ENCODE measurements around the gene ITCH.

DNA sequence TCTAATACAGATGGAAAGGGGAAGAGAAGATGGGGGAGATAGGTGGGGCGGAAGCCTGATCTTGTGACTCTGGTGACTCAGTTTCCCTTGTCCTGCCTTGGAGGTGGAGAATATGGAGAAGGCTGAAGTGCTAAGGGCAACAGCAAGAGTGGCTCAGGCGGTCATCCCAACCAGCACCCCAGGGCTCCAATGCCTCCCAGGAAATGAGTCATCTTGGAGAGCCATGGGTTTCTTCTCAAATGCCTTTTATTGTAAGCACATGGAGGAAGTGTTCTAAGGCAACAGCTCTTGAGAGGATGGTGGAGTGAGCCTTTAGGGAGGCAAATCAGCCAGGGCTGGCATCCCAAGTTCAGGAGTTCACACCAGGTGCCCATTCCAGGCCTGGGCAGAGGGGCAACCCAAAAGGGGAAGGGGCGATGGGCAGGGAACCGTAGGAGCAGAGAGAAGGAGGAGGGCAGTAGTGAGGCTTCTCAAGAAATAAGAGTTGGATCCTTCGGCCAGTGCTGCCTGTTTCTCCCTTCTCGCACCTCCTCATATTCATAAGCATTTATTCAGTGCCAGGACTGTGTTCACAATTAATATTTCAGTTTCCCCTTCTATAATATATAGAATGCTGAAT is 46.8 kb upstream of the ITCH start:
- TF ChIP-seq POLR2A (IDR thresholded peaks at IDR 0.05; ENCODE audit: low read depth) (no peak), EP300 (IDR thresholded peaks at IDR 0.05) (no peak)
- TF ChIP-seq, protein P1, sequence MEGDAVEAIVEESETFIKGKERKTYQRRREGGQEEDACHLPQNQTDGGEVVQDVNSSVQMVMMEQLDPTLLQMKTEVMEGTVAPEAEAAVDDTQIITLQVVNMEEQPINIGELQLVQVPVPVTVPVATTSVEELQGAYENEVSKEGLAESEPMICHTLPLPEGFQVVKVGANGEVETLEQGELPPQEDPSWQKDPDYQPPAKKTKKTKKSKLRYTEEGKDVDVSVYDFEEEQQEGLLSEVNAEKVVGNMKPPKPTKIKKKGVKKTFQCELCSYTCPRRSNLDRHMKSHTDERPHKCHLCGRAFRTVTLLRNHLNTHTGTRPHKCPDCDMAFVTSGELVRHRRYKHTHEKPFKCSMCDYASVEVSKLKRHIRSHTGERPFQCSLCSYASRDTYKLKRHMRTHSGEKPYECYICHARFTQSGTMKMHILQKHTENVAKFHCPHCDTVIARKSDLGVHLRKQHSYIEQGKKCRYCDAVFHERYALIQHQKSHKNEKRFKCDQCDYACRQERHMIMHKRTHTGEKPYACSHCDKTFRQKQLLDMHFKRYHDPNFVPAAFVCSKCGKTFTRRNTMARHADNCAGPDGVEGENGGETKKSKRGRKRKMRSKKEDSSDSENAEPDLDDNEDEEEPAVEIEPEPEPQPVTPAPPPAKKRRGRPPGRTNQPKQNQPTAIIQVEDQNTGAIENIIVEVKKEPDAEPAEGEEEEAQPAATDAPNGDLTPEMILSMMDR (IDR thresholded peaks at IDR 0.05), result no peak
